Endothelial cell of umbilical vein (primary cell): Measurements from ENCODE around the gene MCHR1. TPM values are rescaled to one million over a fixed set of nuclear protein-coding genes. Genes with fewer than 3 reads are reported as not detected.

ENCODE experiments used
- BruUV-seq: library from RNA; stranded (reverse); fragments of 400-500 nt; replicated peaks from 2 replicates; lab custom pipeline; 2021; lab: Mats Ljungman, UMichigan
- CTCF ChIA-PET: fragments of 300-600, 350-600 bp; sonication (Branson Sonifier 250); formaldehyde crosslinking; loops from one replicate; lab custom pipeline; 2021; ENCODE audit warnings: antibody characterized with exemption, inconsistent platforms; lab: Charles Lee
- POLR2A ChIA-PET: fragments of 300-600, 350-600 bp; sonication (Branson Sonifier 250); formaldehyde crosslinking; loops from one replicate; lab custom pipeline; 2021; ENCODE audit warnings: antibody characterized with exemption, inconsistent platforms; lab: Charles Lee
- DNase-seq: peaks from one replicate; pipeline ENCODE4 v3.0.0-alpha.2; 2011; ENCODE audit warnings: low read depth, low spot score
- FAIRE-seq: peaks from 2 replicates; lab custom pipeline; 2011; peaks lifted over from hg19 to GRCh38; lab: Jason Lieb, UNC
- H2AFZ ChIP-seq: 2 replicates; pipeline ENCODE4 v1.6.0; 2012; ENCODE audit warnings: low read depth, low read length, control low read depth, inconsistent platforms
- H3K27ac ChIP-seq: 2 replicates; pipeline ENCODE4 v1.5.1; 2011; ENCODE audit warnings: low read depth, mild to moderate bottlenecking, control low read depth, low read length, moderate library complexity; ENCODE audit not compliant: insufficient read depth
- H3K27me3 ChIP-seq, 2 experiments: 2 replicates each; pipeline versions ENCODE4 v1.6.0 to v1.6.1; 2011; ENCODE audit warnings: low read length in 2 of 2, mixed read lengths in 1 of 2; ENCODE audit not compliant: control insufficient read depth in 2 of 2, insufficient read depth in 2 of 2
- H3K36me3 ChIP-seq, 2 experiments: 2 replicates in 1 of 2; 3 replicates in 1 of 2; pipeline ENCODE4 v1.5.1; 2011; ENCODE audit warnings: low read length in 2 of 2, mild to moderate bottlenecking in 1 of 2, moderate library complexity in 1 of 2; ENCODE audit not compliant: control insufficient read depth in 2 of 2, insufficient read depth in 2 of 2; ENCODE audit errors: extremely low read depth in 1 of 2
- H3K4me1 ChIP-seq: 3 replicates; pipeline ENCODE4 v1.5.1; 2011; ENCODE audit warnings: mild to moderate bottlenecking, low read length; ENCODE audit not compliant: control insufficient read depth, insufficient read depth; ENCODE audit errors: extremely low read depth
- H3K4me2 ChIP-seq: 2 replicates; pipeline ENCODE4 v1.6.1; 2011; ENCODE audit warnings: low read length, control low read depth, mixed read lengths; ENCODE audit not compliant: insufficient read depth
- H3K4me3 ChIP-seq, 3 experiments: fragments of 200-600 bp in 1 of 3; sonication (generic), shearing (Covaris generic) in 1 of 3; replicated peaks in 1 of 3; 2 replicates each; pipeline ENCODE4 v1.5.1; 2011 to 2016; ENCODE audit warnings: control low read depth in 3 of 3, low read length in 3 of 3, mild to moderate bottlenecking in 2 of 3, inconsistent platforms in 1 of 3, low read depth in 1 of 3, moderate library complexity in 1 of 3; ENCODE audit not compliant: insufficient read depth in 1 of 3
- H3K79me2 ChIP-seq: 2 replicates; pipeline ENCODE4 v1.6.0; 2012; ENCODE audit warnings: low read length, inconsistent platforms; ENCODE audit not compliant: control insufficient read depth, insufficient read depth
- H3K9ac ChIP-seq: replicated peaks from 2 replicates; pipeline ENCODE3; 2011; ENCODE audit warnings: low read length, control low read depth; ENCODE audit not compliant: insufficient read depth; ENCODE audit errors: extremely low read depth
- H3K9me1 ChIP-seq: replicated peaks from 3 replicates; pipeline ENCODE4 v1.6.0; 2011; ENCODE audit warnings: mild to moderate bottlenecking, low read length; ENCODE audit not compliant: control insufficient read depth, insufficient read depth; ENCODE audit errors: extremely low read depth
- H3K9me3 ChIP-seq: replicated peaks from 2 replicates; pipeline ENCODE4 v1.5.1; 2012; ENCODE audit warnings: low read length, inconsistent platforms; ENCODE audit not compliant: control insufficient read depth, insufficient read depth
- H4K20me1 ChIP-seq: replicated peaks from 2 replicates; pipeline ENCODE3; 2011; ENCODE audit warnings: mild to moderate bottlenecking, low read length; ENCODE audit not compliant: control insufficient read depth, insufficient read depth; ENCODE audit errors: extremely low read depth
- CTCF ChIP-seq, 2 donors: IDR thresholded peaks; 1 replicate in 1 of 2; 2 replicates in 1 of 2; pipeline ENCODE4 v1.5.1; 2011; ENCODE audit warnings: low read length in 2 of 2, mild to moderate bottlenecking in 2 of 2, moderate library complexity in 2 of 2, control low read depth in 1 of 2, inconsistent platforms in 1 of 2, low read depth in 1 of 2; ENCODE audit not compliant: insufficient read depth in 1 of 2; ENCODE audit errors: extremely low read depth in 1 of 2
- EZH2 ChIP-seq: IDR thresholded peaks from 2 replicates; pipeline ENCODE4 v1.6.1; 2012; ENCODE audit warnings: borderline replicate concordance, low read depth, mild to moderate bottlenecking, moderate library complexity, low read length, inconsistent platforms; ENCODE audit not compliant: severe bottlenecking
- FOS ChIP-seq: IDR thresholded peaks from 2 replicates; pipeline ENCODE4 v1.6.1; 2011; ENCODE audit warnings: mild to moderate bottlenecking, low read length, moderate library complexity, borderline replicate concordance; ENCODE audit not compliant: insufficient read depth
- GATA2 ChIP-seq: IDR thresholded peaks from 2 replicates; pipeline ENCODE4 v1.7.0; 2011; ENCODE audit warnings: low read depth, mild to moderate bottlenecking, moderate library complexity, mixed read lengths, low read length; ENCODE audit not compliant: insufficient read length, insufficient read depth
- JUN ChIP-seq: IDR thresholded peaks from 2 replicates; pipeline ENCODE4 v1.6.1; 2011; ENCODE audit warnings: borderline replicate concordance, low read depth; ENCODE audit not compliant: insufficient read length, insufficient read depth
- MAX ChIP-seq: IDR thresholded peaks from 2 replicates; pipeline ENCODE4 v1.6.1; 2011; ENCODE audit not compliant: insufficient read depth, insufficient read length
- MYC ChIP-seq: IDR thresholded peaks from one replicate; pipeline ENCODE4 v1.6.1; 2011; ENCODE audit warnings: mild to moderate bottlenecking, low read depth, low read length
- POLR2A ChIP-seq: IDR thresholded peaks from 2 replicates; pipeline ENCODE4 v1.6.1; 2012; ENCODE audit warnings: low read depth, mild to moderate bottlenecking, control low read depth, low read length
- POLR2AphosphoS5 ChIP-seq: IDR thresholded peaks from 2 replicates; pipeline ENCODE4 v1.6.1; 2012; ENCODE audit warnings: low read depth, mild to moderate bottlenecking, control low read depth, low read length, moderate library complexity; ENCODE audit not compliant: insufficient read depth
- dilution Hi-C: fragments of 300-500 bp; cut with MboI; formaldehyde crosslinking; loops from one replicate; pipeline ENCODE4 v1.15.0; 2019; ENCODE audit warnings: low sequenced_read_pairs; ENCODE audit not compliant: extremely low pct_ligation_motif_present
- intact Hi-C: fragments of 100-400 bp; cut with micrococcal nuclease; formaldehyde crosslinking; loops from one replicate; pipeline ENCODE4 v1.10.0; 2022
- polyA plus RNA-seq, 4 experiments: library from polyadenylated mRNA; depleted of rRNA in 3 of 4; stranded (reverse) in 3 of 4; unstranded in 1 of 4; fragments of >200 nt; gene quantifications; 2 replicates each; pipeline versions ENCODE4 v1.2.1 to v1.2.3, GENCODE V29; 2011 to 2012; ENCODE audit warnings: missing spikeins in 1 of 4
- total RNA-seq: library from RNA; stranded (reverse); gene quantifications from 2 replicates; pipeline ENCODE4 v1.2.3, GENCODE V29; 2021

MCHR1 gene
- total and polyA plus RNA-seq, 2 donors (not counting 3 experiments of a cell fraction or from before 2014, with no cell fraction given), result not detected

- DNase-seq (no peak), FAIRE-seq (no peak)
- Histone ChIP-seq H3K79me2 (peaks cover 69% of the 10 kb centered on the region), H3K9me3 (no peaks in the 10 kb centered on the region), H3K4me2 (no peak overlapping the region), H3K9me1 (no peaks in the 10 kb centered on the region), H3K4me1 (peaks cover 21% of the 10 kb centered on the region), H3K4me3 (no peak overlapping the region), H3K27me3 (no peaks in the 10 kb centered on the region), H3K36me3 (no peaks in the 10 kb centered on the region), H3K27ac (no peak overlapping the region), H3K9ac (no peak overlapping the region), H2AFZ (no peak overlapping the region), H4K20me1 (peaks cover 3% of the 10 kb centered on the region)
- TF ChIP-seq CTCF (IDR thresholded peaks at IDR 0.05; ENCODE audit: extremely low read depth in 1 of 2, insufficient read depth in 1 of 2, low read depth in 1 of 2, low read length in 2 of 2), result no peak
- TF ChIP-seq GATA2, result no peak
- TF ChIP-seq MAX, result no peak
- TF ChIP-seq MYC, result no peak
- no peak for TF ChIP-seq POLR2A
- TF ChIP-seq JUN, result no peak
- no peak for TF ChIP-seq POLR2AphosphoS5
- TF ChIP-seq FOS, result no peak
- TF ChIP-seq EZH2, result no peak
- intact Hi-C loops (no loop called here), dilution Hi-C loops (no loop called here)
- CTCF ChIA-PET, result interaction anchor here (1.2 to 4.9 kb wide), 3 partner anchors 13 to 186 kb away, joined by 4 to 29 read pairs (median 7); partner anchors contain the start of gene SLC25A17
- POLR2A ChIA-PET, result no interaction called here
- no TSS peak for BruUV-seq
Measured at GRCh38 chr22:40633036-40633435, 46.2 kb upstream of the MCHR1 start.
